HEK293T (cell line): ENCODE data around the gene RPSA.

Experiments
- CTBP1 ChIP-seq: fragments of 450-650 bp; IDR thresholded peaks from 2 replicates; pipeline ENCODE4 v1.6.1; 2016; ENCODE audit warnings: borderline replicate concordance
- ELF4 ChIP-seq: fragments of 450-650 bp; IDR thresholded peaks from 2 replicates; pipeline ENCODE4 v1.6.1; 2017; ENCODE audit warnings: antibody characterized with exemption
- FOXA1 ChIP-seq: fragments of 450-650 bp; IDR thresholded peaks from 2 replicates; pipeline ENCODE4 v1.6.1; 2016; ENCODE audit warnings: mild to moderate bottlenecking
- FOXM1 ChIP-seq: fragments of 450-650 bp; IDR thresholded peaks from 2 replicates; pipeline ENCODE4 v1.6.1; 2017; ENCODE audit warnings: mild to moderate bottlenecking, borderline replicate concordance
- HDGF ChIP-seq: fragments of 450-650 bp; IDR thresholded peaks from 2 replicates; pipeline ENCODE4 v1.6.1; 2017; ENCODE audit warnings: antibody characterized with exemption, borderline replicate concordance
- PKNOX1 ChIP-seq: fragments of 450-650 bp; IDR thresholded peaks from 2 replicates; pipeline ENCODE4 v1.6.1; 2016
- SP1 ChIP-seq: fragments of 450-650 bp; IDR thresholded peaks from 2 replicates; pipeline ENCODE4 v1.6.1; 2017
- SUZ12 ChIP-seq: fragments of 450-650 bp; IDR thresholded peaks from 2 replicates; pipeline ENCODE4 v1.6.1; 2016; ENCODE audit warnings: mild to moderate bottlenecking

DNA sequence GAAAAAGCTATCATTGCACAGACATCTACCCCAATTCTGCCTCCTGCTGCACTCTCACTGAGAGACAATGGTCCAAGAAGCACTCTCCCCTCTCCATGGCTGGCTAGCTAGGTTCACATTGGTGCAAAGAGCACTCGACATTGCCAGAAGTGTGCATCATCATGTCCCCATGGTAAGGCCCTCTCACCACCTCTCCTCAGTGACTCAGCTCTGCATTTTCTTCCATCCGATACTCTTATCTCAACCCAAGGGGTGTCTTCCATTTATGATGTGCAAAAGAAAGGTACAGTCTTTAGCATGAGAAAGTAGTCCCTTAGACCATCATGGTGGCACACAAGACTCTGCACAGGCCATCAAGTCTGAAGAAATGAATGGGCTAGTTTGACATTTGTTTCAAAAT, 14.0 kb downstream of the RPSA start:
- TF ChIP-seq SP1 (no peak), FOXA1 (no peak), HDGF (no peak), ELF4 (no peak), FOXM1 (no peak), CTBP1 (no peak), PKNOX1 (no peak), SUZ12 (no peak)
